Testis (tissue), 2 donors: ENCODE measurements around the gene RABGAP1L.

ENCODE experiments used
- POLR2A ChIP-seq: fragments of 450-650 bp; IDR thresholded peaks from one replicate; pipeline ENCODE4 v1.6.1; 2017; ENCODE audit warnings: antibody characterized with exemption, mild to moderate bottlenecking, moderate library complexity
- TF ChIP-seq, protein P1 (sequence below), 3 experiments: fragments of 450-650 bp in 2 of 3; fragments of 200-600 bp in 1 of 3; sonication (generic) in 1 of 3; IDR thresholded peaks; one replicate each; pipeline ENCODE4 v1.5.1; 2016 to 2019; ENCODE audit warnings: antibody characterized with exemption in 3 of 3, mild to moderate bottlenecking in 2 of 3, moderate library complexity in 1 of 3

DNA sequence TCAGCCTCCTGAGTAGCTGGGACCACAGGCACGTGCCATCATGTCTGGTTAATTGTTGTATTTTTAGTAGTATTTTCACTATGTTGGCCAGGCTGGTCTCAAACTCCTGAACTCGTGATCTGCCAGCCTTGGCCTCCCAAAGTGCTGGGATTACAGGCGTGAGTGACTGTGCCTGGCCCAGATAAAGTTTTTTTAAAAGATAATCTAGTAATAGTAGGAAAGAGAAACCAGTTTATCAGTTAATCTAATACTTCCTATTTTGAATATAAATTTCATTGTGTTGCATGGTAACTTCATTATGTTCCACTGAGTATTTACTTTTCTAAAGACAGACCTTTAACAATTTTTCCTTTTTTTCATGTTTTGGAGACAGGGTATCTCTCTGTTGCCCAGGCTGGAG is 10.0 kb downstream of the RABGAP1L start:
- TF ChIP-seq, protein P1, sequence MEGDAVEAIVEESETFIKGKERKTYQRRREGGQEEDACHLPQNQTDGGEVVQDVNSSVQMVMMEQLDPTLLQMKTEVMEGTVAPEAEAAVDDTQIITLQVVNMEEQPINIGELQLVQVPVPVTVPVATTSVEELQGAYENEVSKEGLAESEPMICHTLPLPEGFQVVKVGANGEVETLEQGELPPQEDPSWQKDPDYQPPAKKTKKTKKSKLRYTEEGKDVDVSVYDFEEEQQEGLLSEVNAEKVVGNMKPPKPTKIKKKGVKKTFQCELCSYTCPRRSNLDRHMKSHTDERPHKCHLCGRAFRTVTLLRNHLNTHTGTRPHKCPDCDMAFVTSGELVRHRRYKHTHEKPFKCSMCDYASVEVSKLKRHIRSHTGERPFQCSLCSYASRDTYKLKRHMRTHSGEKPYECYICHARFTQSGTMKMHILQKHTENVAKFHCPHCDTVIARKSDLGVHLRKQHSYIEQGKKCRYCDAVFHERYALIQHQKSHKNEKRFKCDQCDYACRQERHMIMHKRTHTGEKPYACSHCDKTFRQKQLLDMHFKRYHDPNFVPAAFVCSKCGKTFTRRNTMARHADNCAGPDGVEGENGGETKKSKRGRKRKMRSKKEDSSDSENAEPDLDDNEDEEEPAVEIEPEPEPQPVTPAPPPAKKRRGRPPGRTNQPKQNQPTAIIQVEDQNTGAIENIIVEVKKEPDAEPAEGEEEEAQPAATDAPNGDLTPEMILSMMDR (IDR thresholded peaks at IDR 0.05) = no peak
- TF ChIP-seq POLR2A = no peak
